Right lobe of liver (tissue), 6 donors: ENCODE results near the gene PPM1N. TPM values are rescaled to one million over a fixed set of nuclear protein-coding genes. Genes with fewer than 3 reads are reported as not detected.

Experiments used
- ATAC-seq, 4 donors: fragments of 200-7000 bp; cut with Tn5 transposase; one replicate each; pipeline ENCODE4 v1.9.1; 2020; ENCODE audit warnings: mild to moderate bottlenecking in 4 of 4, moderate library complexity in 4 of 4
- DNase-seq, 3 donors: peaks; one replicate each; pipeline ENCODE4 v3.0.0-alpha.2; 2020
- H3K27ac ChIP-seq, 3 donors: fragments of 200-600 bp; one replicate each; pipeline ENCODE4 v1.8.0; 2022
- H3K27me3 ChIP-seq, 2 donors: fragments of 200-600 bp; one replicate each; pipeline ENCODE4 v1.8.0; 2022
- H3K36me3 ChIP-seq, 4 donors: fragments of 200-600 bp; sonication (generic) in 1 of 4; one replicate each; pipeline versions ENCODE4 v1.5.1 to v1.8.0; 2017 to 2022; ENCODE audit warnings: control low read depth in 1 of 4
- H3K4me1 ChIP-seq, 4 donors: fragments of 200-600 bp; sonication (generic) in 1 of 4; one replicate each; pipeline versions ENCODE4 v1.5.1 to v1.8.0; 2017 to 2022; ENCODE audit warnings: control low read depth in 1 of 4
- H3K4me3 ChIP-seq, 3 donors: fragments of 200-600 bp; one replicate each; pipeline ENCODE4 v1.8.0; 2022
- H3K9me3 ChIP-seq, 4 donors: fragments of 200-600 bp; sonication (generic) in 1 of 4; one replicate each; pipeline versions ENCODE4 v1.5.1 to v1.8.0; 2017 to 2022; ENCODE audit warnings: control low read depth in 1 of 4
- CTCF ChIP-seq, 4 donors: fragments of 200-600 bp in 3 of 4; fragments of 450-650 bp in 1 of 4; IDR thresholded peaks; one replicate each; pipeline versions ENCODE4 v1.5.1 to v1.8.0; 2016 to 2022; ENCODE audit warnings: antibody characterized with exemption in 4 of 4, mild to moderate bottlenecking in 2 of 4
- POLR2A ChIP-seq: fragments of 450-650 bp; IDR thresholded peaks from one replicate; pipeline ENCODE4 v1.6.1; 2017; ENCODE audit warnings: antibody characterized with exemption, mild to moderate bottlenecking
- WGBS: methylation state at CpG from one replicate; pipeline ENCODE4 v1.1.6; 2018; ENCODE audit warnings: low coverage, low lambda C conversion rate; ENCODE audit not compliant: insufficient coverage; ENCODE audit errors: missing lambda C conversion rate; 5-methylcytosine and 5-hydroxymethylcytosine counted together
- intact Hi-C, 2 donors: fragments of 100-400 bp; cut with DNase I; formaldehyde crosslinking; loops; one replicate each; pipeline versions ENCODE4 v1.11.2 to v1.14.1; 2022
- total RNA-seq, 6 experiments: library from RNA; depleted of rRNA in 2 of 6; stranded (reverse); fragments of >200 nt in 2 of 6; fragmentation: NEBNext Ultra II Directional in 3 of 6; extraction: Animal tissue kit (Norgen Biotek cat#: 25700) in 3 of 6; gene quantifications; one replicate each; pipeline versions ENCODE4 v1.1.0 to v1.2.4, GENCODE V29; 2016 to 2023
- donor health status: DM: no; HTN: yes; CAD: no.
- donor health status: DM: no; HTN: no; CAD: no.
- donor health status: DM: no; HTN: no; CAD: no.
- donor health status: DM: no; HTN: yes; CAD: no.
- donor health status: DM: no; HTN: yes; CAD: no.

The PPM1N gene
- total RNA-seq, 6 experiments from 2014 or later = 0.32 to 2.0 (median 0.51) TPM; not detected in 1

GRCh38 chr19:45464852-45465441, 33.3 kb upstream of the PPM1N start:
- no peak for DNase-seq

GRCh38 chr19:45467115-45467455, 31.2 kb upstream of the PPM1N start:
- TF ChIP-seq POLR2A (no peak), CTCF (IDR thresholded peaks at IDR 0.05) (no peak)
- peak overlapping the region; percentile 69 to 90 (median 81) for H3K27ac ChIP-seq
- DNase-seq (no peak), ATAC-seq (no peak)
- peak overlapping the region; percentile 31 to 76 (median 61) for H3K4me3 ChIP-seq
- no peaks in the 10 kb centered on the region for H3K9me3 ChIP-seq
- H3K36me3 ChIP-seq = no peaks in the 10 kb centered on the region
- no peaks in the 10 kb centered on the region for H3K27me3 ChIP-seq
- peaks cover 0 to 15% (median 7%) of the 10 kb centered on the region in 4 donors for H3K4me1 ChIP-seq
- under 1% methylated on average over 11 of the region's 11 CpGs for WGBS
- intact Hi-C loops = no loop called here

More at GRCh38 chr19:45464852-45465441, 33.3 kb upstream of the PPM1N start:
- ATAC-seq = no peak
- no peaks in the 10 kb centered on the region for H3K36me3 ChIP-seq
- no peaks in the 10 kb centered on the region for H3K9me3 ChIP-seq
- WGBS = 55% methylated on average over 6 of the region's 8 CpGs
- peaks cover 0 to 15% (median 7%) of the 10 kb centered on the region in 4 donors for H3K4me1 ChIP-seq
- TF ChIP-seq CTCF (IDR thresholded peaks at IDR 0.05) (no peak), POLR2A (no peak)
- H3K27me3 ChIP-seq = no peaks in the 10 kb centered on the region
- no peak overlapping the region for H3K27ac ChIP-seq
- intact Hi-C loops = no loop called here
- no peak overlapping the region for H3K4me3 ChIP-seq

- Histone ChIP-seq H3K36me3 (no peaks in the 10 kb centered on the region), H3K27ac (peak within 1 kb of the TSS; percentile 69 to 92 (median 90)), H3K4me3 (peak within 1 kb of the TSS; percentile 47 to 76 (median 61)), H3K9me3 (no peaks in the 10 kb centered on the region), H3K27me3 (no peaks in the 10 kb centered on the region), H3K4me1 (peaks cover 0 to 15% (median 7%) of the 10 kb centered on the region in 4 donors)
- DNase-seq (peak; percentile 94 to 96 (median 96)), ATAC-seq (peak; percentile 59 to 73 (median 65))
- TF ChIP-seq CTCF (IDR thresholded peaks at IDR 0.05) = peak in 1 of 4 donors; percentile 12
- peak; percentile 96 for TF ChIP-seq POLR2A
- WGBS = 0% methylated on average over 21 of the region's 56 CpGs
- intact Hi-C loops = no loop called here
Observed at GRCh38 chr19:45467456-45468158, 30.6 kb upstream of the PPM1N start, which contains the start of gene FOSB. Gene FOSB, plus strand, starts transcription at chr19:45467996. Its CDS starts 591 bp downstream, at chr19:45468587.

GRCh38 chr19:45468159-45468651, 30.0 kb upstream of the PPM1N start:
- Histone ChIP-seq H3K36me3 (no peaks in the 10 kb centered on the region), H3K9me3 (no peaks in the 10 kb centered on the region), H3K27me3 (no peaks in the 10 kb centered on the region), H3K4me3 (peak overlapping the region; percentile 47 to 76 (median 61)), H3K4me1 (peaks cover 0 to 19% (median 7%) of the 10 kb centered on the region in 4 donors), H3K27ac (peak overlapping the region; percentile 69 to 90 (median 81))
- TF ChIP-seq CTCF (IDR thresholded peaks at IDR 0.05) = no peak
- no peak for TF ChIP-seq POLR2A
- intact Hi-C loops = no loop called here
- WGBS = 2% methylated on average over 13 of the region's 31 CpGs
- DNase-seq (peak in 1 of 3 donors; percentile 64), ATAC-seq (peak in 1 of 4 donors; percentile 3)
